H1 (cell line): Measurements from ENCODE around the gene YARS1. TPM values are rescaled to one million over a fixed set of nuclear protein-coding genes. Genes with fewer than 3 reads are reported as not detected.

Experiments
- GABPA ChIP-seq: IDR thresholded peaks from 2 replicates; pipeline ENCODE4 v1.6.1; 2011; ENCODE audit warnings: mild to moderate bottlenecking, low read length, moderate library complexity, borderline replicate concordance; ENCODE audit not compliant: insufficient read depth
- PHF8 ChIP-seq: fragments of 200-600 bp; sonication (generic); conservative IDR thresholded peaks from 2 replicates; pipeline ENCODE4 v1.7.1; 2012; ENCODE audit warnings: low read depth, mild to moderate bottlenecking, inconsistent platforms, low read length, moderate library complexity
- SIRT6 ChIP-seq: IDR thresholded peaks from one replicate; pipeline ENCODE4 v1.7.1; 2012; ENCODE audit warnings: low read length, inconsistent platforms
- polyA plus RNA-seq, 7 experiments: library from polyadenylated mRNA; depleted of rRNA in 3 of 7; stranded (reverse) in 5 of 7; unstranded in 2 of 7; fragments of >200 nt in 5 of 7; fragments of 200-250 nt in 2 of 7; gene quantifications; 1 replicate in 5 of 7; 2 replicates in 1 of 7; 4 replicates in 1 of 7; pipeline versions ENCODE4 v1.2.1 to v1.2.3, GENCODE V29; 2011 to 2013; ENCODE audit warnings: missing spikeins in 2 of 7, mixed read lengths in 2 of 7
- total RNA-seq: library from RNA; stranded (reverse); fragmentation: NEBNext Ultra II Directional; extraction: Animal tissue kit (Norgen Biotek cat#: 25700); gene quantifications from 2 replicates; pipeline ENCODE4 v1.2.1, GENCODE V29; 2021

Gene YARS1
- total and polyA plus RNA-seq, 2 of the 8 experiments (the other 6 are each of a cell fraction or from before 2014, with no cell fraction given) = 47.1 to 226 TPM

GRCh38 chr1:32783851-32784250, 33.3 kb downstream of the YARS1 start (continued):
- TF ChIP-seq SIRT6 (no peak), GABPA (no peak), PHF8 (no peak)
